Esophagus squamous epithelium (tissue), 5 donors: ENCODE measurements around the gene GAB4. TPM values are rescaled to one million over a fixed set of nuclear protein-coding genes. Genes with fewer than 3 reads are reported as not detected.

Experiments
- DNase-seq: peaks from one replicate; lab custom pipeline; 2025; lab: John Stamatoyannopoulos, UW
- H3K27ac ChIP-seq, 4 donors: fragments of 200-600 bp; sonication (generic); one replicate each; pipeline ENCODE4 v1.5.1; 2016 to 2019; ENCODE audit warnings: mild to moderate bottlenecking in 1 of 4
- H3K27me3 ChIP-seq, 4 donors: fragments of 200-600 bp; sonication (generic); 1 replicate in 3 of 4; 2 replicates in 1 of 4; pipeline versions ENCODE4 v1.5.1 to v1.6.0; 2017 to 2021; ENCODE audit warnings: antibody characterized with exemption in 1 of 4
- H3K36me3 ChIP-seq, 3 donors: fragments of 200-600 bp; sonication (generic); one replicate each; pipeline ENCODE4 v1.5.1; 2016 to 2019
- H3K4me1 ChIP-seq, 3 donors: fragments of 200-600 bp; sonication (generic); one replicate each; pipeline ENCODE4 v1.5.1; 2017 to 2019
- H3K4me3 ChIP-seq, 4 donors: fragments of 200-600 bp; sonication (generic); 1 replicate in 3 of 4; 2 replicates in 1 of 4; pipeline ENCODE4 v1.5.1; 2016 to 2019; ENCODE audit warnings: mild to moderate bottlenecking in 2 of 4, moderate library complexity in 1 of 4
- H3K9me3 ChIP-seq, 3 donors: fragments of 200-600 bp; sonication (generic); one replicate each; pipeline ENCODE4 v1.5.1; 2016 to 2019
- POLR2A ChIP-seq, 4 donors: fragments of 450-650 bp; IDR thresholded peaks; one replicate each; pipeline ENCODE4 v1.6.1; 2017; ENCODE audit warnings: antibody characterized with exemption in 4 of 4, mild to moderate bottlenecking in 4 of 4, moderate library complexity in 3 of 4
- WGBS, 2 donors: methylation state at CpG; one replicate each; pipeline ENCODE4 v1.1.5; 2018; 5-methylcytosine and 5-hydroxymethylcytosine counted together
- intact Hi-C: fragments of 100-400 bp; cut with DNase I; formaldehyde crosslinking; loops from one replicate; pipeline ENCODE4 v1.15.0; 2022
- total RNA-seq, 4 donors: library from RNA; depleted of rRNA; stranded (reverse); fragments of >200 nt; gene quantifications; one replicate each; pipeline ENCODE4 v1.1.0, GENCODE V29; 2016
- TF ChIP-seq, protein P1 (sequence below), 6 experiments: fragments of 450-650 bp in 4 of 6; fragments of 200-600 bp in 2 of 6; sonication (generic) in 2 of 6; IDR thresholded peaks; one replicate each; pipeline ENCODE4 v1.5.1; 2016 to 2019; ENCODE audit warnings: antibody characterized with exemption in 6 of 6, mild to moderate bottlenecking in 4 of 6, moderate library complexity in 4 of 6
- donor health status: DM: yes; HTN: yes; CAD: no.

Gene GAB4
- total RNA-seq, 4 donors from 2014 or later, result not detected

DNA sequence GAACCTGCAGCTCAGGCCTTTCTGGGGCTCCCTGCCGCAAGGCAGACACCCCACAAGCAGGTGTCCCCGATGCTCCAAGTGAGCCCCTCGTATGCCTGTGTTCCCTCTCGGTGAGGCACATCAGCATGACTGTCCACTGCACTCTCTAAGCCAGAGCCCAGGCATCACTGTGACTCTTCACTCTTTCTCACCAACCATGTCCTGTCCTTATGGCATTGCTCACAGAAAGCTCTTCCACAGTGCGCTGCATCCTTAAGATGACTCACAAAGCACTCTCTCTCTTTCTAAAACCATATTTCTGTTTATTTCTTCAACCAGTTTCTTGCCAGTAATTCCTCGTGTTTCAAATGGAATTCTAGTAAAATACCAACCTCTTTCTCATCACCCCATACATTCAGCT, 18.1 kb downstream of the GAB4 start:
- TF ChIP-seq POLR2A (IDR thresholded peaks at IDR 0.05), result no peak
- TF ChIP-seq, protein P1, sequence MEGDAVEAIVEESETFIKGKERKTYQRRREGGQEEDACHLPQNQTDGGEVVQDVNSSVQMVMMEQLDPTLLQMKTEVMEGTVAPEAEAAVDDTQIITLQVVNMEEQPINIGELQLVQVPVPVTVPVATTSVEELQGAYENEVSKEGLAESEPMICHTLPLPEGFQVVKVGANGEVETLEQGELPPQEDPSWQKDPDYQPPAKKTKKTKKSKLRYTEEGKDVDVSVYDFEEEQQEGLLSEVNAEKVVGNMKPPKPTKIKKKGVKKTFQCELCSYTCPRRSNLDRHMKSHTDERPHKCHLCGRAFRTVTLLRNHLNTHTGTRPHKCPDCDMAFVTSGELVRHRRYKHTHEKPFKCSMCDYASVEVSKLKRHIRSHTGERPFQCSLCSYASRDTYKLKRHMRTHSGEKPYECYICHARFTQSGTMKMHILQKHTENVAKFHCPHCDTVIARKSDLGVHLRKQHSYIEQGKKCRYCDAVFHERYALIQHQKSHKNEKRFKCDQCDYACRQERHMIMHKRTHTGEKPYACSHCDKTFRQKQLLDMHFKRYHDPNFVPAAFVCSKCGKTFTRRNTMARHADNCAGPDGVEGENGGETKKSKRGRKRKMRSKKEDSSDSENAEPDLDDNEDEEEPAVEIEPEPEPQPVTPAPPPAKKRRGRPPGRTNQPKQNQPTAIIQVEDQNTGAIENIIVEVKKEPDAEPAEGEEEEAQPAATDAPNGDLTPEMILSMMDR (IDR thresholded peaks at IDR 0.05), result no peak
- Histone ChIP-seq H3K9me3 (peaks cover 0 to under 1% (median 0%) of the 10 kb centered on the region in 3 donors), H3K36me3 (no peaks in the 10 kb centered on the region), H3K27ac (no peak overlapping the region), H3K27me3 (no peaks in the 10 kb centered on the region), H3K4me3 (no peak overlapping the region), H3K4me1 (no peaks in the 10 kb centered on the region)
- WGBS, 2 donors, result 70 to 74% methylated on average over 6 of the region's 6 CpGs
- intact Hi-C loops, result no loop called here
- no peak for DNase-seq

DNA sequence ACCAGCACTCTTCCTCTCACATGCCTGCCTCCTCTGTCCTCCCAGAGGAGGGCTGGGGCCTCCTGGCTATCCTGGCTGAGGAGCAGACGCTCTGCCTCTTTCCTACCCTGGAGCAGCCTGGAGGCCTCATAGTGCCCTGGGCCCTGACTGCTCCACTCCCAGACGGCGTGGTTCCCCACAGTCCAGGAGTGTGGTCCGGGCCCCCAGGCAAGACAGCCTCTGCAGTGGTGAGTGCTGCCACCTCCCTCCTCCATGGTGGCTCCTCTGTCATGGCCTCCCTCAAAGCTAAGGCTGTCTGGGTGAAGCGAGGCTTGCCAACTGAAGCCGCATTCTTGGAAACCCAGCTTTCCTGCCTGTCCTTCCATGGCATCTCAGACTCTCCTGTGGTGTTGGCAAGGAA, 19.8 kb downstream of the GAB4 start:
- intact Hi-C loops, result no loop called here
- no peak overlapping the region for H3K27ac ChIP-seq
- DNase-seq, result no peak
- peaks cover 0 to 11% (median 1%) of the 10 kb centered on the region in 3 donors for H3K9me3 ChIP-seq
- no peaks in the 10 kb centered on the region for H3K27me3 ChIP-seq
- 48% methylated on average over 4 of the region's 6 CpGs; no CpG with 5 or more reads in 1 of the 2 donors for WGBS, 2 donors
- no peak overlapping the region for H3K4me3 ChIP-seq
- no peaks in the 10 kb centered on the region for H3K4me1 ChIP-seq
- TF ChIP-seq, protein P1 (IDR thresholded peaks at IDR 0.05), result no peak
- TF ChIP-seq POLR2A (IDR thresholded peaks at IDR 0.05), result no peak
- H3K36me3 ChIP-seq, result no peaks in the 10 kb centered on the region

DNA sequence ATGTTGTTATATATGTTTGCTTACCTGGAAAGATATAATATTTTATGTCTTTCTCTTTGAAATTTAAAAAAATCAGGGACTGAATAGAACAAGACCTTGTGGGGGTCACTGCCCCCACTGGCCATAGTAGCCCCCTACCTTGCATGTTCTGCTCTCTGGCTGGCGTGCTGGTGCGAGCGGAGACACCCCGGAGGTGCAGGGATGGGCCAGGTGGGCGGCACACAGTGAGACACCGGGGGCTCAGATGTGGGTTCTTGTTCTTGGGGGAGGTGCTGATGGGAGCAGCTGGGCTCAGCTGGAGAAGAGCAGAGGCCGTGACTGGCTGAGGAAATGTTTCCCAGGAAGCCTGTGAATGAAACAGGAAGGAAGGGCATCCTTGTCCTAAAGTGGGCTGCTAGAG, 20.2 kb downstream of the GAB4 start:
- no peaks in the 10 kb centered on the region for H3K27me3 ChIP-seq
- no peaks in the 10 kb centered on the region for H3K4me1 ChIP-seq
- WGBS, 2 donors, result 48 to 82% methylated on average over 2 to 6 of the region's 7 CpGs
- no peaks in the 10 kb centered on the region for H3K36me3 ChIP-seq
- intact Hi-C loops, result no loop called here
- TF ChIP-seq, protein P1 (IDR thresholded peaks at IDR 0.05), result no peak
- TF ChIP-seq POLR2A (IDR thresholded peaks at IDR 0.05), result no peak
- H3K4me3 ChIP-seq, result no peak overlapping the region
- DNase-seq, result no peak
- peaks cover 2 to 15% (median 5%) of the 10 kb centered on the region in 3 donors for H3K9me3 ChIP-seq
- no peak overlapping the region for H3K27ac ChIP-seq

DNA sequence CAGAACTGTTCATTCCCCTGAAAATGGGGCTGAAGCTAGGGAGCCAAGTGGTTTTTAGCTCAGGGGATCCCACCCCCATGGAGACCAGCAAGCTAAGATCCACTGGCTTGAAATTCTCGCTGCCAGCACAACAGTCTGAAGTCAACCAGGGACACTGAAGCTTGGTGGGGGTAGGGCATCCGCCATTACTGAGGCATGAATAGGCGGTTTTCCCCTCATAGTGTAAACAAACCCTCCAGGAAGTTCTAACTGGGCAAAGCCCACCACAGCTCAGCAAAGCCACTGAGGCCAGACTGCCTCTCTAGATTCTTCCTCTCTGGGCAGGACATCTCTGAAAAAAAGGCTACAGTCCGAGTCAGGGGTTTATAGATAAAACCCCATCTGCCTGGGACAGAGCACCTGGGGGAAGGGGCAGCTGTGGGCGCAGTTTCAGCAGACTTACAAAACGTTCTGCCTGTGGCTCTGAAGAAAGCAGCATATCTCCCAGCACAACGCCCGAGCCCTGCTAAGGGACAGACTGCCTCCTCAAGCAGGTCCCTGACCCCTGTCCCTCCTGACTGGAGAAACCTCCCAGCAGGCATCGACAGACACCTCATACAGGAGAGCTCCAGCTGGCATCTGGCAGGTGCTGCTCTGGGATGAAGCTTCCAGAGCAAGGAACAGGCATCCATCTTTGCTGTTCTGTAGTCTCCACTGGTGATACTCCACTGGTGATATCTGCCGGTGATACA, 32.7 kb downstream of the GAB4 start:
- Histone ChIP-seq H3K4me3 (no peak overlapping the region), H3K27ac (no peak overlapping the region), H3K27me3 (peaks cover 0 to 29% (median 0%) of the 10 kb centered on the region in 4 donors), H3K36me3 (no peaks in the 10 kb centered on the region), H3K9me3 (no peaks in the 10 kb centered on the region), H3K4me1 (no peaks in the 10 kb centered on the region)
- TF ChIP-seq POLR2A (IDR thresholded peaks at IDR 0.05), result no peak
- TF ChIP-seq, protein P1 (IDR thresholded peaks at IDR 0.05), result no peak
- 53 to 79% methylated on average over 3 to 5 of the region's 10 CpGs for WGBS, 2 donors
- DNase-seq, result no peak
- intact Hi-C loops, result no loop called here

DNA sequence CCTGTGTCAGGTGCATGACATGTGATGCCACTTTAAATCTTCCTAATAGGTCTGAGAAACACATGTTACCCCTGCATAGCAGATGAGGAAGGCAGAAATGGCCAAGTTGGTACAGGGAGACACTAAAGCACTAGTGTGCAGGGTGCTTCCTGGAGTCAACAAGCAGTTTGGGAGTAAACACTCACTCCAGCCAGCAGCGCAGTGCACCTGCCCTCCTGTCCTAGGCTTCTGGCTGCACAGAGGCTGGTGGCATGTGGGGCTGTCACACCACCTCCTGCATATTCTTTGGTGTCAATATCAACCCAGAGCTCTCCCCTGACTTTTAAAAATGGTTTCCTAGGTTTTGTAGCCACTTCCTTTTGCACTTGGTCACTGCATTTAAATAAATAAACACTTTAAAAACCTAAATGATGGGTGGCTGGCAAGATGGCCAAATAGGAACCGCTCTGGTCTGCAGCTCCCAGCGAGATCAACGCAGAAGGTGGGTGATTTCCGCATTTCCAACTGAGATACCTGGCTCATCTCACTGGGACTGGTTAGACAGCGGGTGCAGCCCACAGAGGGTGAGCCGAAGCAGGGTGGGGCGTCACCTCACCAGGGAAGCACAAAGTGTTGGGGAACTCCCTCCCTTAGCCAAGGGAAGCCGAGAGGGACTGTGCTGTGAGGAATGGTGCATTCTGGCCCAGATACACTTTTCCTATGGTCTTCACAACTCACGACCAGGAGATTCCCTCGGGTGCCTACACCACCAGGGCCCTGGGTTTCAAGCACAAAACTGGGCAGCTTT, 33.5 kb downstream of the GAB4 start:
- Histone ChIP-seq H3K27ac (no peak overlapping the region), H3K36me3 (no peaks in the 10 kb centered on the region), H3K9me3 (no peaks in the 10 kb centered on the region), H3K4me1 (no peaks in the 10 kb centered on the region), H3K27me3 (peaks cover 0 to 29% (median 0%) of the 10 kb centered on the region in 4 donors), H3K4me3 (no peak overlapping the region)
- 78 to 83% methylated on average over 4 to 8 of the region's 11 CpGs for WGBS, 2 donors
- intact Hi-C loops, result no loop called here
- TF ChIP-seq, protein P1 (IDR thresholded peaks at IDR 0.05), result no peak
- TF ChIP-seq POLR2A (IDR thresholded peaks at IDR 0.05), result no peak
- no peak for DNase-seq
